ENCODE measurements around the gene MXRA7. TPM values are rescaled to one million over a fixed set of nuclear protein-coding genes. Genes with fewer than 3 reads are reported as not detected.
"Not testable (repeated sequence)": the region's sequence is repeated elsewhere in the genome, so short reads cannot be mapped to it uniquely, and the experiment has no call there.

MXRA7 gene
- total and polyA plus RNA-seq, 7 donors: 8.3 to 428 (median 327) TPM

DNA sequence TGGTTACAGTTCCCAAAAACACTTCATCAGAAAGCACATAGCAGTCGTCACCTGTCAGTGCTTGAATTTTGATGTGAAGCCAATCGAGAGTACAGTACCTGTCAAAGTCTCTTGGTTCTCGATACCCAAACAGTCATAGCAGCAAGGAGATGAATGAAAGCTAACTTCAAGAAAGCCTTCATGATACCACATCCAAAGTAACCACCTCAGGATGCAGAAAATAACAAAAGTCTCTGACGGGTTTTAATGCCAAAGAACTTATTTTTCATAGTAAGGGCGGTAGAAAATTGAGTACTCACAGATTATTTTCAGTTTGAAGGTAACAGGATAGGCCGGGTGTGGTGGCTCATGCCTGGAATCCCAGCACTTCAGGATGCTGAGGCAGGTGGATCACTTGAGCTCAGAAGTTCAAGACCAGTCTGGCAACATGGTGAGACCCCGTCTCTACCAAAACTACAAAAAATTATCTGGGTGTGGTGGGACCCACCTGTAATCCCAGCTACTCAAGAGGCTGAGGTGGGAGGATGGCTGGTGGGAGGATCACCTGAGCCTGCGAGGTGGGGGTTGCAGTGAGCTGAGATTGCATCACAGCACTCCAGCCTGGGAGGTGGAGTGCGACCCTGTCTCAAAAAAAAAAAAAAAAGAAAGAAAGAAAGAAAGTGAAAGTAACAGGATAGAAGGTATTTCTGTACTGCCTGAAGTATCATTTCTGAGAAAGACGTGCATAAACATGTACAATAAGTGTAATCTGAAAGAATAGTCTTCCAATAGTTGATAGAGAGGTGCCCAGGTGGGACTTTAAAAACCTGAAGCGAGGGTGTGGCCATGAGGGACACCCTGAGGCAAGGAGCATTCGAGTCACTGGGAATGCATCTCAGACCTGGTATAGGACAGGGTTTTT lies 42.5 kb upstream of the MXRA7 start:
- H3K4me1 ChIP-seq: no peaks in the 10 kb centered on the region
- H3K36me3 ChIP-seq: peaks cover 0 to 77% (median 13%) of the 10 kb centered on the region in 4 donors
- TF ChIP-seq POLR2A (IDR thresholded peaks at IDR 0.05) (no peak), EP300 (IDR thresholded peaks at IDR 0.05) (no peak), POLR2AphosphoS5 (IDR thresholded peaks at IDR 0.05) (no peak)
- TF ChIP-seq, protein P1, sequence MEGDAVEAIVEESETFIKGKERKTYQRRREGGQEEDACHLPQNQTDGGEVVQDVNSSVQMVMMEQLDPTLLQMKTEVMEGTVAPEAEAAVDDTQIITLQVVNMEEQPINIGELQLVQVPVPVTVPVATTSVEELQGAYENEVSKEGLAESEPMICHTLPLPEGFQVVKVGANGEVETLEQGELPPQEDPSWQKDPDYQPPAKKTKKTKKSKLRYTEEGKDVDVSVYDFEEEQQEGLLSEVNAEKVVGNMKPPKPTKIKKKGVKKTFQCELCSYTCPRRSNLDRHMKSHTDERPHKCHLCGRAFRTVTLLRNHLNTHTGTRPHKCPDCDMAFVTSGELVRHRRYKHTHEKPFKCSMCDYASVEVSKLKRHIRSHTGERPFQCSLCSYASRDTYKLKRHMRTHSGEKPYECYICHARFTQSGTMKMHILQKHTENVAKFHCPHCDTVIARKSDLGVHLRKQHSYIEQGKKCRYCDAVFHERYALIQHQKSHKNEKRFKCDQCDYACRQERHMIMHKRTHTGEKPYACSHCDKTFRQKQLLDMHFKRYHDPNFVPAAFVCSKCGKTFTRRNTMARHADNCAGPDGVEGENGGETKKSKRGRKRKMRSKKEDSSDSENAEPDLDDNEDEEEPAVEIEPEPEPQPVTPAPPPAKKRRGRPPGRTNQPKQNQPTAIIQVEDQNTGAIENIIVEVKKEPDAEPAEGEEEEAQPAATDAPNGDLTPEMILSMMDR (IDR thresholded peaks at IDR 0.05): no peak
- no peak for DNase-seq
- 72 to 84% methylated on average over 12 of the region's 12 CpGs for WGBS, 2 donors
- intact Hi-C loops (cut with DNase I): no loop called here
- no peaks in the 10 kb centered on the region for H3K27me3 ChIP-seq
- no peak overlapping the region for H3K27ac ChIP-seq
- no peak overlapping the region for H3K4me3 ChIP-seq
- no peaks in the 10 kb centered on the region for H3K9me3 ChIP-seq

DNA sequence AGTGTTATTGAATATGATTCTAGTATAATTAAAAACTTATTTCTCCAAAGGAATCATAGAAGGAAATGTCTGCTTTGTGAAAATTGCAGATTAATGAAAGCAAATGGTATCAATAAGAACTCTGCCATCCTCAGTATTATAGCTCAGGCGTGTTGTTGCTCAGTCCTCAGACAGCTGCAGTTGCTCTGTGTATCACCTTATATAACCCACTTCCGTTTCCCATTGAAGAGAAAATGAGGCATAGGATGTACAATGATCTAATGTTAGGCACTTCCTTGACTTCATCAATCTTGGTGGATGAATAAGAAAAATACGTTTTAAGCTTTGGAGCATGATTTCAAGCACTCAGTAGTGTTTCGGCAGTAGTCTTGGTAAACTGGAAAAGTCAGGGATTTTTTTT lies 41.2 kb upstream of the MXRA7 start:
- intact Hi-C loops (cut with DNase I): no loop called here
- Histone ChIP-seq H3K27me3 (no peaks in the 10 kb centered on the region), H3K27ac (no peak overlapping the region), H3K4me1 (no peaks in the 10 kb centered on the region), H3K36me3 (peaks cover 0 to 72% (median 12%) of the 10 kb centered on the region in 4 donors), H3K4me3 (no peak overlapping the region), H3K9me3 (no peaks in the 10 kb centered on the region)
- no peak for TF ChIP-seq POLR2AphosphoS5 (IDR thresholded peaks at IDR 0.05)
- no peak for TF ChIP-seq EP300 (IDR thresholded peaks at IDR 0.05)
- TF ChIP-seq POLR2A (IDR thresholded peaks at IDR 0.05): no peak
- TF ChIP-seq, protein P1 (IDR thresholded peaks at IDR 0.05): no peak
- 87 to 90% methylated on average over 4 of the region's 4 CpGs for WGBS, 2 donors
- no peak for DNase-seq

GRCh38 chr17:76751416-76751993 lies 40.7 kb upstream of the MXRA7 start:
- WGBS, 2 donors: 92 to 96% methylated on average over 3 of the region's 3 CpGs
- Histone ChIP-seq H3K9me3 (no peaks in the 10 kb centered on the region), H3K4me3 (no peak overlapping the region), H3K27ac (no peak overlapping the region), H3K36me3 (peaks cover 0 to 72% (median 10%) of the 10 kb centered on the region in 4 donors), H3K4me1 (no peaks in the 10 kb centered on the region), H3K27me3 (no peaks in the 10 kb centered on the region)
- DNase-seq: no peak
- TF ChIP-seq POLR2A (IDR thresholded peaks at IDR 0.05): no peak
- TF ChIP-seq, protein P1 (IDR thresholded peaks at IDR 0.05): no peak
- intact Hi-C loops (cut with DNase I): no loop called here

DNA sequence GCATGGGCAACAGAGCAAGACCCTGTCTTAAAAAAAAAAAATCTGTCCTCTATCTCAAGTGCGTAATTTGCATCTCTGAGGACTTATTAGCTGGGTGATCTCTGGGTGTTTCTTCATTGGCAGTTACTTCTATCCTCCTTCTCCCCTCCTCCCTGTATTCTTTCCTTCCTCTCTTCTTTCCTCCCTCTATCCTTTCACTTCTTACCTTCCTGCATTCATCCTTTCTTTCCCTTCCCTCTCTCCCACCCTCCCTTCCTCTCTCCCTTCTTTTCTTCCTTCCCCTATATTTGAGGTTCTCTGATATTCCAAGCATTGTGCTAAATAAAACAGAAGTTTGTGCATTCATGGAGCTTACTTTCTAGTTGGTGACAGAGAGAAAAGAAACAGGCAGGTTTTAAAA lies 37.9 kb upstream of the MXRA7 start:
- Histone ChIP-seq H3K36me3 (peaks cover 7 to 75% (median 14%) of the 10 kb centered on the region in 4 donors), H3K4me1 (no peaks in the 10 kb centered on the region), H3K27ac (no peak overlapping the region), H3K9me3 (no peaks in the 10 kb centered on the region), H3K27me3 (no peaks in the 10 kb centered on the region), H3K4me3 (no peak overlapping the region)
- 97 to 100% methylated on average over 1 of the region's 1 CpG for WGBS, 2 donors
- DNase-seq: no peak
- TF ChIP-seq POLR2A (IDR thresholded peaks at IDR 0.05): no peak
- intact Hi-C loops (cut with DNase I): no loop called here

DNA sequence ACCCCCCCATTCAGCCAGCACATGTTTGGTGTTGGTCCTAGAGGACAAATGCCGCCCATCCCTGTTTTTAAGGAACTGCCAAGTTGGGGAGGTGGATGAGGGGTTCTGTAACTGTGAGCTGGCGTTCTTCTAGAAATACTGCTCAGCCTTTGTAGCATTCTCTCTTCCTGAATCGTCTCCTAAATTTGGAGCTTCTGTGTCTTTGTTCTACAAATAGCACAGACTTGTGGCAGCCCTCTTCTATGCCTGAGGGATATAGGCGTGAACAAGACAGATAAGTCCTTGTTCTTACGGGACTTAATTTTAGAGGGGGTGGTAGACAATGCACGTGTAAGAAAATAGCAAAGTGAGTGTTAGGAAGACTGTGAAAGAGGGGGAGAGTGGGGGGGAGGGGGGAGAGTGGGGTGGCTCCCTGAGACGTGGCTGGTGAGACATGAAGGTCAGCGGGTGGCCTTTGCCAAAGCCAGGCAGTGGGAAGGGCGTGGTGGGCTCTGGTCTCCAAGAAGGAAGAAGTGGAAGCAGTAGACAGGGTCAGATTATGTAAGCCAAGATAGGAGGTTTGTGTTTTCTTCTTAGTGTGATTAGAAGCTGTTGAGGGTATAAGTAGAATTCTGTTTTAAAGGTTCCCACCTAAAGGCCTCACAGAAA lies 37.1 kb upstream of the MXRA7 start:
- TF ChIP-seq EP300 (IDR thresholded peaks at IDR 0.05): no peak
- TF ChIP-seq, protein P1 (IDR thresholded peaks at IDR 0.05): no peak
- TF ChIP-seq POLR2AphosphoS5 (IDR thresholded peaks at IDR 0.05): no peak
- TF ChIP-seq POLR2A (IDR thresholded peaks at IDR 0.05): no peak
- Histone ChIP-seq H3K4me1 (no peaks in the 10 kb centered on the region), H3K36me3 (peaks cover 7 to 78% (median 15%) of the 10 kb centered on the region in 4 donors), H3K9me3 (no peaks in the 10 kb centered on the region), H3K27me3 (no peaks in the 10 kb centered on the region), H3K4me3 (no peak overlapping the region), H3K27ac (no peak overlapping the region)
- DNase-seq: no peak
- intact Hi-C loops (cut with DNase I): no loop called here
- WGBS, 2 donors: 86 to 89% methylated on average over 9 of the region's 9 CpGs

DNA sequence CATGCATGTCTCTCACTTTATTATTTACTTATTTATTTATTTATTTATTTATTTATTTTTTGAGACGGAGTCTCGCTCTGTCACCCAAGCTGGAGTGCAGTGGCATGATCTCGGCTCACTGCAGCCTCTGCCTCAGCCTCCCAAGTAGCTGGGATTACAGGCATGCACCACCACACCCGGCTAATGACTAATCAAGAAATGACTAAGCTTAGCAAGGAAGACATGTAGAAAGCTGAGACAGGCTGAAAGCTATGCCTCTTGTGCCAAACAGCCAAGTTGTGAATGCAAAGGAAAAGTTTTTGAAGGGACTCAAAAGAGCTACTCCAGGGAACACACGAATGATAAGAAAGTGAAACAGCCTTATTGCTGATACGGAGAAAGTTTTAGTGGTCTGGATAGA lies 35.0 kb upstream of the MXRA7 start:
- H3K4me1 ChIP-seq; H3K27ac ChIP-seq; DNase-seq; intact Hi-C loops (cut with DNase I); H3K9me3 ChIP-seq; H3K27me3 ChIP-seq; H3K4me3 ChIP-seq: not testable (repeated sequence)
- peaks cover 7 to 83% (median 18%) of the 10 kb centered on the region in 4 donors for H3K36me3 ChIP-seq
- 96 to 98% methylated on average over 6 of the region's 6 CpGs for WGBS, 2 donors

Measured in sigmoid colon (tissue), 7 donors.